Measurements from ENCODE around the gene GGA2. TPM values are rescaled to one million over a fixed set of nuclear protein-coding genes. Genes with fewer than 3 reads are reported as not detected.

GGA2 gene
- 10 to 100 TPM; 36.5 to 50.5 (median 41.5) TPM for total RNA-seq

- Histone ChIP-seq H3K4me3 (peak within 1 kb of the TSS; percentile 68 to 90), H3K27me3 (no peaks in the 10 kb centered on the region), H3K4me1 (peaks cover 0 to 49% (median 10%) of the 10 kb centered on the region in 3 donors), H3K27ac (peak within 1 kb of the TSS; percentile 45 to 92 (median 85)), H3K9me3 (no peaks in the 10 kb centered on the region), H3K36me3 (peaks cover 0 to 12% of the 10 kb centered on the region in 2 donors)
- peak; percentile 94 for TF ChIP-seq POLR2AphosphoS5 (IDR thresholded peaks at IDR 0.05)
- peak; percentile 87 to 88 for TF ChIP-seq POLR2A (IDR thresholded peaks at IDR 0.05)
- TF ChIP-seq CTCF (IDR thresholded peaks at IDR 0.05), result peak in 1 of 4 experiments; percentile 42
- no peak for TF ChIP-seq EP300 (IDR thresholded peaks at IDR 0.05)
- ATAC-seq, result peak; percentile 97
- 0 to 1% methylated on average over 4 to 14 of the region's 71 CpGs for WGBS, 2 donors (ENCODE audit: low coverage in 1 of 2)
Measured at GRCh38 chr16:23510164-23510914, at the start of gene GGA2. GGA2 (minus strand) TSS chr16:23510494; CDS start chr16:23510411, 83 bp downstream.

- Histone ChIP-seq H3K4me3 (peak overlapping the region; percentile 91 to 99), H3K9me3 (no peaks in the 10 kb centered on the region), H3K36me3 (peaks cover 0 to 41% of the 10 kb centered on the region in 2 donors), H3K4me1 (peaks cover 6 to 45% (median 16%) of the 10 kb centered on the region in 3 donors), H3K27me3 (no peaks in the 10 kb centered on the region), H3K27ac (peak overlapping the region; percentile 81 to 96 (median 92))
- TF ChIP-seq CTCF (IDR thresholded peaks at IDR 0.05) (no peak), POLR2AphosphoS5 (IDR thresholded peaks at IDR 0.05) (peak; percentile 22), POLR2A (IDR thresholded peaks at IDR 0.05) (peak in 1 of 2 donors; percentile 11)
- 3 to 5% methylated on average over 4 to 9 of the region's 60 CpGs for WGBS, 2 donors (ENCODE audit: low coverage in 1 of 2)
- ATAC-seq, result peak; percentile 6
Measured at GRCh38 chr16:23557779-23558702, 47.7 kb upstream of the GGA2 start.

- Histone ChIP-seq H3K4me1 (peaks cover 6 to 45% (median 16%) of the 10 kb centered on the region in 3 donors), H3K4me3 (peak within 1 kb of the TSS; percentile 91 to 99), H3K9me3 (no peaks in the 10 kb centered on the region), H3K27ac (peak within 1 kb of the TSS; percentile 81 to 96 (median 92)), H3K27me3 (no peaks in the 10 kb centered on the region), H3K36me3 (peaks cover 0 to 41% of the 10 kb centered on the region in 2 donors)
- WGBS, 2 donors (ENCODE audit: low coverage in 1 of 2), result 7 to 30% methylated on average over 2 to 14 of the region's 65 CpGs
- TF ChIP-seq POLR2A (IDR thresholded peaks at IDR 0.05) (peak; percentile 22 to 38), CTCF (IDR thresholded peaks at IDR 0.05) (peak in 3 of 4 experiments; percentile 93 to 99 (median 95)), POLR2AphosphoS5 (IDR thresholded peaks at IDR 0.05) (peak; percentile 70), EP300 (IDR thresholded peaks at IDR 0.05) (no peak)
- ATAC-seq, result peak; percentile 97
Measured at GRCh38 chr16:23556881-23557778, 46.8 kb upstream of the GGA2 start, which contains the start of the genes EARS2 and UBFD1. EARS2 (minus strand) TSS chr16:23557350; CDS start chr16:23557343, 7 bp downstream. UBFD1 (plus strand) TSS chr16:23557727; CDS start chr16:23557743, 16 bp downstream.

- Histone ChIP-seq H3K9me3 (no peaks in the 10 kb centered on the region), H3K36me3 (peaks cover 0 to 42% of the 10 kb centered on the region in 2 donors), H3K27ac (no peak overlapping the region), H3K4me1 (peaks cover 6 to 27% (median 16%) of the 10 kb centered on the region in 3 donors), H3K27me3 (no peaks in the 10 kb centered on the region), H3K4me3 (no peak overlapping the region)
- 80 to 100% methylated on average over 1 to 2 of the region's 3 CpGs for WGBS, 2 donors (ENCODE audit: low coverage in 1 of 2)
- TF ChIP-seq POLR2A (IDR thresholded peaks at IDR 0.05), result no peak
- no peak for ATAC-seq
Measured at GRCh38 chr16:23554536-23554935, 44.2 kb upstream of the GGA2 start.

Data from gastroesophageal sphincter (tissue), 4 donors.